Measurements from ENCODE around the gene ALOX12B. TPM values are rescaled to one million over a fixed set of nuclear protein-coding genes. Genes with fewer than 3 reads are reported as not detected.

ALOX12B gene
- total and polyA plus RNA-seq, 2 donors = 0.42 to 5.0 TPM

GRCh38 chr17:8100111-8100510 lies 12.6 kb upstream of the ALOX12B start:
- peaks cover 0 to 18% of the 10 kb centered on the region in 2 donors for H3K27me3 ChIP-seq (ENCODE audit: control insufficient read depth in 2 of 2, insufficient read depth in 1 of 2, low read length in 1 of 2)
- 51% methylated on average over 2 of the region's 2 CpGs for WGBS
- DNase-seq (ENCODE audit: low read depth in 6 of 9, low spot score in 9 of 9) = no peak
- H3K36me3 ChIP-seq (ENCODE audit: control insufficient read depth in 2 of 2, insufficient read depth in 2 of 2, low read length in 1 of 2) = no peaks in the 10 kb centered on the region
- H3K4me3 ChIP-seq (ENCODE audit: low read length in 2 of 2) = no peak overlapping the region
- H3K4me1 ChIP-seq (ENCODE audit: control insufficient read depth in 2 of 2, insufficient read depth in 2 of 2, low read length in 2 of 2) = no peaks in the 10 kb centered on the region
- H3K9me3 ChIP-seq (ENCODE audit: control insufficient read depth in 2 of 2, insufficient read depth in 1 of 2, low read length in 1 of 2) = no peaks in the 10 kb centered on the region
- no peak overlapping the region for H3K27ac ChIP-seq (ENCODE audit: low read depth in 1 of 2, low read length in 1 of 2)

- H3K27me3 ChIP-seq (ENCODE audit: control insufficient read depth in 2 of 2, insufficient read depth in 1 of 2, low read length in 1 of 2) = peaks cover 3 to 39% of the 10 kb centered on the region in 2 donors
- no peaks in the 10 kb centered on the region for H3K9me3 ChIP-seq (ENCODE audit: control insufficient read depth in 2 of 2, insufficient read depth in 1 of 2, low read length in 1 of 2)
- no peak for DNase-seq (ENCODE audit: low read depth in 6 of 9, low spot score in 9 of 9)
- 98% methylated on average over 8 of the region's 8 CpGs for WGBS
- no peak overlapping the region for H3K4me3 ChIP-seq (ENCODE audit: low read length in 2 of 2)
- H3K36me3 ChIP-seq (ENCODE audit: control insufficient read depth in 2 of 2, insufficient read depth in 2 of 2, low read length in 1 of 2) = no peaks in the 10 kb centered on the region
- no peak overlapping the region for H3K27ac ChIP-seq (ENCODE audit: low read depth in 1 of 2, low read length in 1 of 2)
- no peaks in the 10 kb centered on the region for H3K4me1 ChIP-seq (ENCODE audit: control insufficient read depth in 2 of 2, insufficient read depth in 2 of 2, low read length in 2 of 2)
These were observed 9.0 kb upstream of the ALOX12B start for GRCh38 chr17:8096541-8096940.

GRCh38 chr17:8095361-8095760 lies 7.8 kb upstream of the ALOX12B start:
- Histone ChIP-seq H3K4me3 (ENCODE audit: low read length in 2 of 2) (no peak overlapping the region), H3K4me1 (ENCODE audit: control insufficient read depth in 2 of 2, insufficient read depth in 2 of 2, low read length in 2 of 2) (no peaks in the 10 kb centered on the region), H3K27ac (ENCODE audit: low read depth in 1 of 2, low read length in 1 of 2) (no peak overlapping the region), H3K9me3 (ENCODE audit: control insufficient read depth in 2 of 2, insufficient read depth in 1 of 2, low read length in 1 of 2) (no peaks in the 10 kb centered on the region), H3K36me3 (ENCODE audit: control insufficient read depth in 2 of 2, insufficient read depth in 2 of 2, low read length in 1 of 2) (no peaks in the 10 kb centered on the region), H3K27me3 (ENCODE audit: control insufficient read depth in 2 of 2, insufficient read depth in 1 of 2, low read length in 1 of 2) (peaks cover 3 to 49% of the 10 kb centered on the region in 2 donors)
- DNase-seq (ENCODE audit: low read depth in 6 of 9, low spot score in 9 of 9) = no peak
- 92% methylated on average over 6 of the region's 6 CpGs for WGBS

- Histone ChIP-seq H3K4me1 (ENCODE audit: control insufficient read depth in 2 of 2, insufficient read depth in 2 of 2, low read length in 2 of 2) (no peaks in the 10 kb centered on the region), H3K27ac (ENCODE audit: low read depth in 1 of 2, low read length in 1 of 2) (no peak overlapping the region), H3K36me3 (ENCODE audit: control insufficient read depth in 2 of 2, insufficient read depth in 2 of 2, low read length in 1 of 2) (no peaks in the 10 kb centered on the region), H3K4me3 (ENCODE audit: low read length in 2 of 2) (no peak overlapping the region), H3K9me3 (ENCODE audit: control insufficient read depth in 2 of 2, insufficient read depth in 1 of 2, low read length in 1 of 2) (no peaks in the 10 kb centered on the region), H3K27me3 (ENCODE audit: control insufficient read depth in 2 of 2, insufficient read depth in 1 of 2, low read length in 1 of 2) (peaks cover 6 to 67% of the 10 kb centered on the region in 2 donors)
- WGBS = 55% methylated on average over 9 of the region's 9 CpGs
- no peak for DNase-seq (ENCODE audit: low read depth in 6 of 9, low spot score in 9 of 9)
These were observed 3.6 kb upstream of the ALOX12B start for GRCh38 chr17:8091033-8091687.

- H3K27me3 ChIP-seq (ENCODE audit: control insufficient read depth in 2 of 2, insufficient read depth in 1 of 2, low read length in 1 of 2) = peaks cover 6 to 61% of the 10 kb centered on the region in 2 donors
- no peaks in the 10 kb centered on the region for H3K9me3 ChIP-seq (ENCODE audit: control insufficient read depth in 2 of 2, insufficient read depth in 1 of 2, low read length in 1 of 2)
- no peaks in the 10 kb centered on the region for H3K36me3 ChIP-seq (ENCODE audit: control insufficient read depth in 2 of 2, insufficient read depth in 2 of 2, low read length in 1 of 2)
- WGBS = 81% methylated on average over 6 of the region's 6 CpGs
- H3K4me1 ChIP-seq (ENCODE audit: control insufficient read depth in 2 of 2, insufficient read depth in 2 of 2, low read length in 2 of 2) = no peaks in the 10 kb centered on the region
- no peak overlapping the region for H3K27ac ChIP-seq (ENCODE audit: low read depth in 1 of 2, low read length in 1 of 2)
- H3K4me3 ChIP-seq (ENCODE audit: low read length in 2 of 2) = no peak overlapping the region
- no peak for DNase-seq (ENCODE audit: low read depth in 6 of 9, low spot score in 9 of 9)
These were observed 2.2 kb upstream of the ALOX12B start for GRCh38 chr17:8089728-8090127.

GRCh38 chr17:8087952-8088230 lies 375 bp upstream of the ALOX12B start:
- no peaks in the 10 kb centered on the region for H3K36me3 ChIP-seq (ENCODE audit: control insufficient read depth in 2 of 2, insufficient read depth in 2 of 2, low read length in 1 of 2)
- H3K9me3 ChIP-seq (ENCODE audit: control insufficient read depth in 2 of 2, insufficient read depth in 1 of 2, low read length in 1 of 2) = no peaks in the 10 kb centered on the region
- H3K27me3 ChIP-seq (ENCODE audit: control insufficient read depth in 2 of 2, insufficient read depth in 1 of 2, low read length in 1 of 2) = peaks cover 5 to 67% of the 10 kb centered on the region in 2 donors
- no peak overlapping the region for H3K27ac ChIP-seq (ENCODE audit: low read depth in 1 of 2, low read length in 1 of 2)
- no peak overlapping the region for H3K4me3 ChIP-seq (ENCODE audit: low read length in 2 of 2)
- WGBS = 90% methylated on average over 5 of the region's 5 CpGs
- DNase-seq (ENCODE audit: low read depth in 6 of 9, low spot score in 9 of 9) = no peak
- no peaks in the 10 kb centered on the region for H3K4me1 ChIP-seq (ENCODE audit: control insufficient read depth in 2 of 2, insufficient read depth in 2 of 2, low read length in 2 of 2)

GRCh38 chr17:8084250-8084649 lies 3.3 kb downstream of the ALOX12B start:
- peaks cover 0 to 7% of the 10 kb centered on the region in 2 donors for H3K9me3 ChIP-seq (ENCODE audit: control insufficient read depth in 2 of 2, insufficient read depth in 1 of 2, low read length in 1 of 2)
- H3K4me3 ChIP-seq (ENCODE audit: low read length in 2 of 2) = no peak overlapping the region
- WGBS = 97% methylated on average over 6 of the region's 6 CpGs
- H3K27ac ChIP-seq (ENCODE audit: low read depth in 1 of 2, low read length in 1 of 2) = no peak overlapping the region
- no peaks in the 10 kb centered on the region for H3K36me3 ChIP-seq (ENCODE audit: control insufficient read depth in 2 of 2, insufficient read depth in 2 of 2, low read length in 1 of 2)
- peaks cover 2 to 10% of the 10 kb centered on the region in 2 donors for H3K4me1 ChIP-seq (ENCODE audit: control insufficient read depth in 2 of 2, insufficient read depth in 2 of 2, low read length in 2 of 2)
- no peak for DNase-seq (ENCODE audit: low read depth in 6 of 9, low spot score in 9 of 9)
- peaks cover 6 to 70% of the 10 kb centered on the region in 2 donors for H3K27me3 ChIP-seq (ENCODE audit: control insufficient read depth in 2 of 2, insufficient read depth in 1 of 2, low read length in 1 of 2)

GRCh38 chr17:8082292-8082691 lies 5.2 kb downstream of the ALOX12B start:
- Histone ChIP-seq H3K27me3 (ENCODE audit: control insufficient read depth in 2 of 2, insufficient read depth in 1 of 2, low read length in 1 of 2) (peaks cover 5 to 75% of the 10 kb centered on the region in 2 donors), H3K27ac (ENCODE audit: low read depth in 1 of 2, low read length in 1 of 2) (no peak overlapping the region), H3K9me3 (ENCODE audit: control insufficient read depth in 2 of 2, insufficient read depth in 1 of 2, low read length in 1 of 2) (peaks cover 0 to 7% of the 10 kb centered on the region in 2 donors), H3K36me3 (ENCODE audit: control insufficient read depth in 2 of 2, insufficient read depth in 2 of 2, low read length in 1 of 2) (no peaks in the 10 kb centered on the region), H3K4me1 (ENCODE audit: control insufficient read depth in 2 of 2, insufficient read depth in 2 of 2, low read length in 2 of 2) (peaks cover 2 to 14% of the 10 kb centered on the region in 2 donors), H3K4me3 (ENCODE audit: low read length in 2 of 2) (no peak overlapping the region)
- DNase-seq (ENCODE audit: low read depth in 6 of 9, low spot score in 9 of 9) = no peak
- 97% methylated on average over 10 of the region's 10 CpGs for WGBS

GRCh38 chr17:8081876-8082275 lies 5.6 kb downstream of the ALOX12B start:
- no peaks in the 10 kb centered on the region for H3K36me3 ChIP-seq (ENCODE audit: control insufficient read depth in 2 of 2, insufficient read depth in 2 of 2, low read length in 1 of 2)
- no peak overlapping the region for H3K27ac ChIP-seq (ENCODE audit: low read depth in 1 of 2, low read length in 1 of 2)
- peaks cover 5 to 78% of the 10 kb centered on the region in 2 donors for H3K27me3 ChIP-seq (ENCODE audit: control insufficient read depth in 2 of 2, insufficient read depth in 1 of 2, low read length in 1 of 2)
- peaks cover 2 to 14% of the 10 kb centered on the region in 2 donors for H3K4me1 ChIP-seq (ENCODE audit: control insufficient read depth in 2 of 2, insufficient read depth in 2 of 2, low read length in 2 of 2)
- H3K4me3 ChIP-seq (ENCODE audit: low read length in 2 of 2) = no peak overlapping the region
- 98% methylated on average over 3 of the region's 3 CpGs for WGBS
- no peak for DNase-seq (ENCODE audit: low read depth in 6 of 9, low spot score in 9 of 9)
- H3K9me3 ChIP-seq (ENCODE audit: control insufficient read depth in 2 of 2, insufficient read depth in 1 of 2, low read length in 1 of 2) = peaks cover 0 to 7% of the 10 kb centered on the region in 2 donors

Data from thymus (tissue), 11 donors.